Osteoblast (primary cell): ENCODE data around the gene TBXAS1. TPM values are rescaled to one million over a fixed set of nuclear protein-coding genes. Genes with fewer than 3 reads are reported as not detected.
"Not testable (repeated sequence)": the region's sequence is repeated elsewhere in the genome, so short reads cannot be mapped to it uniquely, and the experiment has no call there.

ENCODE experiments used
- DNase-seq: peaks from one replicate; pipeline ENCODE4 v3.0.0; 2011; ENCODE audit warnings: low spot score, mixed read lengths; ENCODE audit not compliant: insufficient read length; ENCODE audit errors: missing footprints
- H2AFZ ChIP-seq: 2 replicates; pipeline ENCODE4 v1.6.0; 2011; ENCODE audit warnings: mild to moderate bottlenecking, low read length
- H3K27ac ChIP-seq: 2 replicates; pipeline ENCODE4 v1.5.1; 2011; ENCODE audit warnings: mild to moderate bottlenecking, low read depth, low read length, moderate library complexity
- H3K27me3 ChIP-seq: 2 replicates; pipeline ENCODE4 v1.6.0; 2012; ENCODE audit warnings: mild to moderate bottlenecking, control low read depth, inconsistent platforms, low read length, moderate library complexity; ENCODE audit not compliant: insufficient read depth
- H3K36me3 ChIP-seq: 2 replicates; pipeline ENCODE4 v1.5.1; 2011; ENCODE audit warnings: mild to moderate bottlenecking, low read length, control low read depth, moderate library complexity; ENCODE audit not compliant: insufficient read depth
- H3K4me1 ChIP-seq: 2 replicates; pipeline ENCODE4 v1.5.1; 2011; ENCODE audit warnings: mild to moderate bottlenecking, low read length, control low read depth, moderate library complexity; ENCODE audit not compliant: insufficient read depth
- H3K4me2 ChIP-seq: 2 replicates; pipeline ENCODE4 v1.6.0; 2011; ENCODE audit warnings: mild to moderate bottlenecking, low read length; ENCODE audit not compliant: insufficient read depth
- H3K4me3 ChIP-seq: fragments of 200-600 bp; sonication (generic); 3 replicates; pipeline ENCODE4 v1.5.1; 2012; ENCODE audit warnings: mild to moderate bottlenecking, low read length, inconsistent platforms; ENCODE audit not compliant: insufficient read depth
- H3K79me2 ChIP-seq: 2 replicates; pipeline ENCODE4 v1.6.0; 2012; ENCODE audit warnings: mild to moderate bottlenecking, low read length, control low read depth, inconsistent platforms; ENCODE audit not compliant: insufficient read depth
- H3K9me3 ChIP-seq: 2 replicates; pipeline ENCODE4 v1.5.1; 2011; ENCODE audit warnings: low read depth, low read length, control low read depth
- H4K20me1 ChIP-seq: 2 replicates; pipeline ENCODE4 v1.6.0; 2012; ENCODE audit warnings: mild to moderate bottlenecking, low read length, control low read depth; ENCODE audit not compliant: insufficient read depth
- CTCF ChIP-seq: IDR thresholded peaks from 2 replicates; pipeline ENCODE4 v1.5.1; 2011; ENCODE audit warnings: mild to moderate bottlenecking, low read depth, low read length, moderate library complexity; ENCODE audit errors: extremely low read depth
- total RNA-seq: library from RNA; depleted of rRNA; stranded (reverse); fragments of >200 nt; gene quantifications from 2 replicates; pipeline ENCODE4 v1.2.3, GENCODE V29; 2012

The TBXAS1 gene
- total RNA-seq, 1 donor = 0.72 TPM

- no peaks in the 10 kb centered on the region for H3K27me3 ChIP-seq
- DNase-seq = no peak
- H3K9me3 ChIP-seq = no peaks in the 10 kb centered on the region
- H3K4me1 ChIP-seq = no peaks in the 10 kb centered on the region
- TF ChIP-seq CTCF = no peak
- no peak overlapping the region for H3K4me3 ChIP-seq
- no peak overlapping the region for H2AFZ ChIP-seq
- H3K4me2 ChIP-seq = no peak overlapping the region
- H3K79me2 ChIP-seq = no peaks in the 10 kb centered on the region
- H3K27ac ChIP-seq = no peak overlapping the region
- H3K36me3 ChIP-seq = no peaks in the 10 kb centered on the region
- H4K20me1 ChIP-seq = no peaks in the 10 kb centered on the region
Measured at GRCh38 chr7:139923090-139923489, 94.0 kb downstream of the TBXAS1 start.

GRCh38 chr7:139924461-139924860, 95.4 kb downstream of the TBXAS1 start:
- Histone ChIP-seq H3K79me2 (no peaks in the 10 kb centered on the region), H3K4me1 (no peaks in the 10 kb centered on the region), H3K36me3 (no peaks in the 10 kb centered on the region), H3K4me3 (no peak overlapping the region), H3K9me3 (no peaks in the 10 kb centered on the region), H3K27ac (no peak overlapping the region), H3K27me3 (no peaks in the 10 kb centered on the region), H2AFZ (no peak overlapping the region), H4K20me1 (no peaks in the 10 kb centered on the region), H3K4me2 (no peak overlapping the region)
- TF ChIP-seq CTCF = no peak
- DNase-seq = no peak

GRCh38 chr7:139929221-139929620, 100.2 kb downstream of the TBXAS1 start:
- H3K27me3 ChIP-seq, H4K20me1 ChIP-seq, H3K4me3 ChIP-seq, H3K36me3 ChIP-seq, H2AFZ ChIP-seq, H3K4me2 ChIP-seq, H3K4me1 ChIP-seq, H3K9me3 ChIP-seq, H3K79me2 ChIP-seq, DNase-seq, H3K27ac ChIP-seq: not testable (repeated sequence)

GRCh38 chr7:139930286-139930965, 101.4 kb downstream of the TBXAS1 start:
- H3K4me1 ChIP-seq = no peaks in the 10 kb centered on the region
- H3K27me3 ChIP-seq = no peaks in the 10 kb centered on the region
- no peaks in the 10 kb centered on the region for H3K79me2 ChIP-seq
- no peak overlapping the region for H3K4me3 ChIP-seq
- no peak overlapping the region for H3K4me2 ChIP-seq
- no peak for DNase-seq
- no peak overlapping the region for H3K27ac ChIP-seq
- H2AFZ ChIP-seq = no peak overlapping the region
- H3K9me3 ChIP-seq = no peaks in the 10 kb centered on the region
- no peak for TF ChIP-seq CTCF
- no peaks in the 10 kb centered on the region for H4K20me1 ChIP-seq
- no peaks in the 10 kb centered on the region for H3K36me3 ChIP-seq
